ENCODE results near the gene DNAJC13. TPM values are rescaled to one million over a fixed set of nuclear protein-coding genes. Genes with fewer than 3 reads are reported as not detected.

The DNAJC13 gene
- total RNA-seq, 1 experiment from 2014 or later = 28.8 TPM

DNA sequence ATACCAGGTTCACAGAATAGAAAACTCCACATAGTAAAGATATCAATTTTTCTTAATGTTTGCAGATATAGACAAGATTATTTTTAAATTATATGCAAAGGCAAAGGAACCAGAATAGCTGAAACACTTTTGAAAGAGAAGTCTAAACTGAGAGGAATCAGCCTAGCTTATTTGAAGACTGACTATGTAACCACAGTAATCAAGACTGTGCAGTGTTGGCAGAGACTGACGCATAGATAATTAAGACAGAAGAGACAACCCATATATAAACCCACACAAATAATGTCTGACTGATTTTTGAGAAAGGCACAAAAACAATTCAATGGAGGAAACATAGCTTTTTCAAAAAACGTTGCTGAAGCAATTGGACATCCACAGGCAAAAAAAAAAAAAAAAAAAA, 151.1 kb downstream of the DNAJC13 start:
- no peak for ATAC-seq
- no peak for DNase-seq (ENCODE audit: low read depth, low spot score)
- H3K4me1 ChIP-seq (ENCODE audit: control insufficient read depth in 1 of 2, insufficient read depth in 2 of 2, low read length in 2 of 2) = no peaks in the 10 kb centered on the region
- no peaks in the 10 kb centered on the region for H4K20me1 ChIP-seq (ENCODE audit: insufficient read depth)
- TF ChIP-seq YY1 (IDR thresholded peaks at IDR 0.05; ENCODE audit: extremely low read depth, insufficient replicate concordance, low read depth, low read length) (no peak), ZFX (IDR thresholded peaks at IDR 0.05) (no peak), JUND (IDR thresholded peaks at IDR 0.05) (no peak), TCF7L2 (IDR thresholded peaks at IDR 0.05; ENCODE audit: borderline replicate concordance, extremely low read depth, insufficient read depth, insufficient read length) (no peak), SIN3A (IDR thresholded peaks at IDR 0.05; ENCODE audit: low read depth) (no peak), CEBPB (IDR thresholded peaks at IDR 0.05; ENCODE audit: low read depth) (no peak), ZNF274 (IDR thresholded peaks at IDR 0.05; ENCODE audit: low read depth, low read length) (no peak), POLR2A (IDR thresholded peaks at IDR 0.05; ENCODE audit: borderline replicate concordance, extremely low read depth, insufficient read depth, insufficient read length) (no peak), POLR2AphosphoS5 (IDR thresholded peaks at IDR 0.05; ENCODE audit: low read depth, low read length) (no peak), CBX3 (IDR thresholded peaks at IDR 0.05; ENCODE audit: low read depth) (no peak), SRF (IDR thresholded peaks at IDR 0.05; ENCODE audit: low read depth) (no peak), EZH2 (IDR thresholded peaks at IDR 0.05) (no peak), EZH2phosphoT487 (IDR thresholded peaks at IDR 0.05; ENCODE audit: borderline replicate concordance) (no peak)
- TF ChIP-seq, protein P1, sequence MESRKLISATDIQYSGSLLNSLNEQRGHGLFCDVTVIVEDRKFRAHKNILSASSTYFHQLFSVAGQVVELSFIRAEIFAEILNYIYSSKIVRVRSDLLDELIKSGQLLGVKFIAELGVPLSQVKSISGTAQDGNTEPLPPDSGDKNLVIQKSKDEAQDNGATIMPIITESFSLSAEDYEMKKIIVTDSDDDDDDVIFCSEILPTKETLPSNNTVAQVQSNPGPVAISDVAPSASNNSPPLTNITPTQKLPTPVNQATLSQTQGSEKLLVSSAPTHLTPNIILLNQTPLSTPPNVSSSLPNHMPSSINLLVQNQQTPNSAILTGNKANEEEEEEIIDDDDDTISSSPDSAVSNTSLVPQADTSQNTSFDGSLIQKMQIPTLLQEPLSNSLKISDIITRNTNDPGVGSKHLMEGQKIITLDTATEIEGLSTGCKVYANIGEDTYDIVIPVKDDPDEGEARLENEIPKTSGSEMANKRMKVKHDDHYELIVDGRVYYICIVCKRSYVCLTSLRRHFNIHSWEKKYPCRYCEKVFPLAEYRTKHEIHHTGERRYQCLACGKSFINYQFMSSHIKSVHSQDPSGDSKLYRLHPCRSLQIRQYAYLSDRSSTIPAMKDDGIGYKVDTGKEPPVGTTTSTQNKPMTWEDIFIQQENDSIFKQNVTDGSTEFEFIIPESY (IDR thresholded peaks at IDR 0.05; ENCODE audit: extremely low read depth, insufficient replicate concordance, low read length) = no peak
- TF ChIP-seq, protein P2, sequence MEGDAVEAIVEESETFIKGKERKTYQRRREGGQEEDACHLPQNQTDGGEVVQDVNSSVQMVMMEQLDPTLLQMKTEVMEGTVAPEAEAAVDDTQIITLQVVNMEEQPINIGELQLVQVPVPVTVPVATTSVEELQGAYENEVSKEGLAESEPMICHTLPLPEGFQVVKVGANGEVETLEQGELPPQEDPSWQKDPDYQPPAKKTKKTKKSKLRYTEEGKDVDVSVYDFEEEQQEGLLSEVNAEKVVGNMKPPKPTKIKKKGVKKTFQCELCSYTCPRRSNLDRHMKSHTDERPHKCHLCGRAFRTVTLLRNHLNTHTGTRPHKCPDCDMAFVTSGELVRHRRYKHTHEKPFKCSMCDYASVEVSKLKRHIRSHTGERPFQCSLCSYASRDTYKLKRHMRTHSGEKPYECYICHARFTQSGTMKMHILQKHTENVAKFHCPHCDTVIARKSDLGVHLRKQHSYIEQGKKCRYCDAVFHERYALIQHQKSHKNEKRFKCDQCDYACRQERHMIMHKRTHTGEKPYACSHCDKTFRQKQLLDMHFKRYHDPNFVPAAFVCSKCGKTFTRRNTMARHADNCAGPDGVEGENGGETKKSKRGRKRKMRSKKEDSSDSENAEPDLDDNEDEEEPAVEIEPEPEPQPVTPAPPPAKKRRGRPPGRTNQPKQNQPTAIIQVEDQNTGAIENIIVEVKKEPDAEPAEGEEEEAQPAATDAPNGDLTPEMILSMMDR (IDR thresholded peaks at IDR 0.05 in 2 of 3, conservative IDR thresholded peaks at IDR 0.05 in 1 of 3; ENCODE audit: borderline replicate concordance in 1 of 3, insufficient read depth in 1 of 3, low read depth in 2 of 3, low read length in 2 of 3) = no peak
- TF ChIP-seq, protein P3, sequence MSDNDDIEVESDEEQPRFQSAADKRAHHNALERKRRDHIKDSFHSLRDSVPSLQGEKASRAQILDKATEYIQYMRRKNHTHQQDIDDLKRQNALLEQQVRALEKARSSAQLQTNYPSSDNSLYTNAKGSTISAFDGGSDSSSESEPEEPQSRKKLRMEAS (IDR thresholded peaks at IDR 0.05) = no peak
- TF ChIP-seq, protein P4, sequence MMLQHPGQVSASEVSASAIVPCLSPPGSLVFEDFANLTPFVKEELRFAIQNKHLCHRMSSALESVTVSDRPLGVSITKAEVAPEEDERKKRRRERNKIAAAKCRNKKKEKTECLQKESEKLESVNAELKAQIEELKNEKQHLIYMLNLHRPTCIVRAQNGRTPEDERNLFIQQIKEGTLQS (IDR thresholded peaks at IDR 0.05) = no peak
- no peak overlapping the region for H3K27ac ChIP-seq (ENCODE audit: low read depth, low read length)
- no TSS peak for BruUV-seq (replicated peaks)
- ChIA-PET POLR2A (no interaction called here), RAD21 (ENCODE audit: low non-redundant PET in 1 of 2, low total read pairs in 2 of 2, uncharacterized antibody in 2 of 2, unreplicated experiment in 2 of 2) (no interaction called here), CTCF (no interaction called here)
- no peaks in the 10 kb centered on the region for H3K9me2 ChIP-seq (ENCODE audit: insufficient read depth)
- H3K9me3 ChIP-seq (ENCODE audit: control insufficient read depth in 1 of 2, insufficient read depth in 1 of 2, low read depth in 1 of 2, low read length in 2 of 2) = no peaks in the 10 kb centered on the region
- H3K36me3 ChIP-seq (ENCODE audit: control insufficient read depth in 1 of 2, insufficient read depth in 2 of 2, low read length in 2 of 2) = no peaks in the 10 kb centered on the region
- no peak overlapping the region for H3K4me2 ChIP-seq (ENCODE audit: low read length)
- no peaks in the 10 kb centered on the region for H3K27me3 ChIP-seq (ENCODE audit: insufficient read depth, low read length)
- no peaks in the 10 kb centered on the region for H3K79me2 ChIP-seq (ENCODE audit: insufficient read depth, low read length)
- no peak overlapping the region for H3K4me3 ChIP-seq (replicated peaks in 1 of 2; ENCODE audit: low read depth in 1 of 2, low read length in 2 of 2)
- intact Hi-C loops (cut with micrococcal nuclease) = no loop called here
- no peak overlapping the region for H2AFZ ChIP-seq (ENCODE audit: low read depth, low read length, poor library complexity, severe bottlenecking)
- H3K9ac ChIP-seq (ENCODE audit: low read length) = no peak overlapping the region
